ENCODE data around the gene BCL2A1.
"Not testable (repeated sequence)": the region's sequence is repeated elsewhere in the genome, so short reads cannot be mapped to it uniquely, and the experiment has no call there.

The BCL2A1 gene

GRCh38 chr15:79956354-79956939 is 14.5 kb downstream of the BCL2A1 start:
- DNase-seq, result no peak

GRCh38 chr15:79954661-79955060 is 16.3 kb downstream of the BCL2A1 start:
- DNase-seq, result no peak

DNA sequence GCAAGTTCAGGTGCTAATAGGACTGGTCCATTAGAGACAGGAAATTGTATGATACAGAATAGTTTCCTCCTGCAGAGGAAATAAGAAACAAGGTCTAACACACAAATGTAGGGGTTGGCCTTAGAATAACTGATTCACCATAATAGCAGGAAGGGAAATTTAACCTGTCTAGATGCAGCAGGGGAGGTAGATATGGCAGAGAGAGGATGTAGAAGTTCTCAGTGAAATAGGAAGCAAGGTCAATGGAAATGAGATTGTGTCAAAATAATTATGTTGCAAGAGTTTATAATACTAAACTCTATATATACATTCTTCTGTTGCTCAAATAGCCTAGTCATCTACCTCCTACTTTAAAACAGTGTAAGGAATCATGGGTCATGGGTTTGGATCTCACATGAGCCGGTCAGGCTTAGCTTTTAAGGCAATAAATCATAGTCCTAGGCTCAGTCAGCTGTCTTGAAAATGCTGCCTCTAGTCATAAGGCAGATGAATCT is 17.0 kb downstream of the BCL2A1 start:
- DNase-seq, result no peak

DNA sequence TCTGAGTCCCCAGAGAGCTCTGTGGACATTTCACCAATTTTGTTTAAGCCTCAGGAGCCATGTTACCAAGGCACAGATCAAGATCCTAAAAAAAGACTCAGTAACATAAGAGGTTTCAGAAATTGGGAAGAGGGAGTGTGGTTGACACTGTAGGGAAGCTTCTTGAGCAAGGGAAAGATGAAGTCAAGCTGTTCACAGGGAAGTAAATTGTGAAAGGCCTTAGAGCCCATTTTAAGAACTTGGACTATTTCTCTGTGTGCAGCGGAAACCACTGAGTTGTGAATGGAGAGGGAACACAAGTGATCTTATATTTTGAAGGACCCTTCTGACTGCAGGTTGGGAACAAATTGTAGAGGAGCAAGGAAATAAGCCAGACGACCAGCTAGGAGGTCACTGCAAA is 18.7 kb downstream of the BCL2A1 start:
- DNase-seq, result no peak

GRCh38 chr15:79950247-79950646 is 20.7 kb downstream of the BCL2A1 start:
- DNase-seq, result no peak

DNA sequence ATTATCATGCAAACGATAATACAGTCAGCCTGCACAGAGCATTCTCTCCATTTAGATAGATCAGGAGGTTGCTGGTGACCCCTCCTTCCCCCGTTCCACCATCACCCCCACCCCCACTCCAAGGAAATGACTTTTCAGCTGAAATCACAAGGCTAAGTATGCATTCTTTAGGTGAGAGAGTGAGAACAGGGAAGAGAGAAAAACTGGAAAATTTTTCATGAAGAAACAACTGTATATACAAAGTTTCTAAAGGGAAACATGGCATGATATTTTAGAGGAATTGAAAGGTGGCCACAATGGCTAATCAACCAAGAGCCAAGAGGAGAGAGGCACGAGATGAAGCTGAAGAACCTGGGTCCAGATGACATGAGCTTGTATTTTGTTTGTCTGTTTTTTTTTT is 22.2 kb downstream of the BCL2A1 start:
- no peak for DNase-seq

- no peak for DNase-seq
Measured at GRCh38 chr15:79948095-79948695, 22.8 kb downstream of the BCL2A1 start.

DNA sequence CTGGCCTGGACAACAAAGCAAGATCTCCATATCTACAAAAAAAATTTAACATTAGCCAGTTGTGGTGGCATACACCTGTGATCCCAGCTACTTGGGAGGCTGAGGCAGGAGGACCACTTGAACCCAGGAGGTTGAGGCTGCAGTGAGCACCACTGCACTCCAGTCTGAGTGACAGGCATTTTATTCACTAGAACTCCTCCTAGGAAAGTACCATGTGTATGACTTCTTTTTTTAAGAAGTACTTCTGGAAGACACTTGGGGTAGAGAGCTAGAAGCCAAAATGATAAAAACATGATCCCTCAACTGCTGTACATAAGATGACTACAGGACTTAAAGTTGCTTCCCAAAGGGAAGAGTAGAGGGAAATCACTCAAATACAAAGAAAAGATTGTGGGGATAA is 24.0 kb downstream of the BCL2A1 start:
- DNase-seq, result no peak

DNA sequence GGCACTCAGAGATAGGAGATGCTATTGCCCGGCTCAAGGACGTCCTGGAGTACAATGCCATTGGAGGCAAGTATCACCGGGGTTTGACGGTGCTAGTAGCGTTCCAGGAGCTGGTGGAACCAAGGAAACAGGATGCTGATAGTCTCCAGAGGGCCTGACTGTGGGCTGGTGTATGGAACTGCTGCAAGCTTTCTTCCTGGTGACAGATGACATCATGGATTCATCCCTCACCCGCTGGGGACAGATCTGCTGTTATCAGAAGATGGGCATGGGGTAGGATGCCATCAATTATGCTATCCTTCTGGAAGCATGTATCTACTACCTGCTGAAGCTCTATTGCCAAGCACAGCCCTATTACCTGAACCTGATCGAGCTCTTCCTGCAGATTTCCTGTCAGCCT is 26.4 kb downstream of the BCL2A1 start:
- DNase-seq, result no peak

GRCh38 chr15:79943820-79944219 is 27.2 kb downstream of the BCL2A1 start:
- DNase-seq, result no peak

GRCh38 chr15:79942741-79943481 is 28.1 kb downstream of the BCL2A1 start:
- DNase-seq, result no peak

DNA sequence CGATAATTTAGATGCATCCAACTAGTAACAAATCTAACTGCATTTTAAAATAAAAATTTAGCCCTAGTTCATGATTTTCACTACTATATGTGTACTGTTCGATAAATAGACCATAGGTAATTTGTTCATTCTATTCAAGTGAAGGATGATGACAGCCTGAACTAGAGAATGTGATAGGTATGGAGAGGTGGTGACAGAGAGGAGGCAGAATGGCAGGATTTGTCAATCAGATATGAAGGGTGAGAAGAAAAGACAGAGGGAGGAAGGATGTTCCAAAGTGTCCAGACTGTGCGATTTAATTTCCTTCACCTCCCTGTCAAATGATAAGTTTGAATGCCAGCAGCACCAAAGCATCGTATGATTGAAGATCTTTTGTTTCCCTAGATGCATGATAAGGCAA is 31.6 kb downstream of the BCL2A1 start:
- DNase-seq, result no peak

DNA sequence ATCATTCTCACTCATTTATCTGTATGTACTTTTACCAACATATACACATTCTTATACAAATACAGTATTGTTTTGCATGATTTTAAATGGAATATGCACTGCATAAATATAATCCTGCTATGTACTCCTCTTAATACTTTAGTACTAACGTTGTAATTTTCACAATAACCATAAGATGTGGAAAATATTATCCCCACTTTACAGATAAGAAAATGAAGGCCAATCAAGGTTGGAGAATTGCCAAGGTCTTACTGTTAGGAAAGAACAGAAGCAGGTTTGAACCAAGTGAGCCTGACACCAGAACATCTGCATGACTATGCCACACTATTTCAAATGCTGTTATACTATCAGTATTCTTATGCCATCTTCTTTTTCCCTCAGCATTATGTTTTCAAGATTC is 32.9 kb downstream of the BCL2A1 start:
- no peak for DNase-seq

DNA sequence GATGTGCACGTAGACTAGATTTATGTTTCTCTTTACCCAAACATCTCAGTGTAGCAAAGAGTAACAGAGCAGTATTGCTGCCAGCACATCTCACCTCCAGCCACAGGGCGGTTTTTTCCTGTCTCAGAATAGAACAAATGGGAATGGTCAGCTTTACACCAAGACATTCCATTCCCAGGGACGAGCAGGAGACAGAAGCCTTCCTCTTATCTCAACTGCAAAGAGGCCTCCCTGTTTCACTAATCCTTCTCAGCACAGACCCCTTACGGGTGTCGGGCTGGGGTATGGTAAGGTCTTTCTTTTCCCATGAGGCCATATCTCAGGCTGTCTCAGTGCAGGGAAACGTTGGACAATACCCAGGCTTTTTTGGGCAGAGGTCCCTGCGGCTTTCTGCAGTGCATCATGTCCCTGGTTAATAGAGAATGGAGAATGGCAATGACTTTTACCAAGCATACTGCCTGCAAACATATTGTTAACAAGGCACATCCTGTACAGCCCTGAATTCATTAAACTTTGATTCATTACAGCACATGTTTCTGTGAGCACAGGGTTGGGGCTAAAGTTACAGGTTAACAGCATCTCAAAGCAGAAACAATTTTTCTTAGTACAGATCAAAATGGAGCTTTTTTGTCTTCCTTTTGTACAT is 35.3 kb downstream of the BCL2A1 start:
- not testable (repeated sequence) for DNase-seq

DNA sequence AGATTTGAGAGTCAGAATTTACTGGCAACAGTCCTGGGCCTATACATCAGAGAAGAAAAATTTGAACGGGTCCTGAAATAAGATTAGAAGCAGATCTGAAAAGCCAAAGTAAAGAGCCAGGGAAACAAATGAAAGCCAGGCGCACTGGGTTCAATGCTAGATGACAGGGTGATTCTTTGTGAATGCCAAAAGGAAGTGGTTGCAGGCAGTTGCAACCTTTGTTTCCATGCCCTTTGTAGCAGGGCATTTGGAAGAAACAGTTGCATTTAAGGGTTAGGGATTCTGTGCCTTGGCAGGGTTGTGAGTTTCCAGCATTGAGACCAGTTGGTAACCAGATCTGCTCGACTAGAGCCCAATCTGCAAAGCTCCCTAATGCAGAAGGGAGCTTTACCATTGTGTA is 37.8 kb downstream of the BCL2A1 start:
- no peak for DNase-seq

DNA sequence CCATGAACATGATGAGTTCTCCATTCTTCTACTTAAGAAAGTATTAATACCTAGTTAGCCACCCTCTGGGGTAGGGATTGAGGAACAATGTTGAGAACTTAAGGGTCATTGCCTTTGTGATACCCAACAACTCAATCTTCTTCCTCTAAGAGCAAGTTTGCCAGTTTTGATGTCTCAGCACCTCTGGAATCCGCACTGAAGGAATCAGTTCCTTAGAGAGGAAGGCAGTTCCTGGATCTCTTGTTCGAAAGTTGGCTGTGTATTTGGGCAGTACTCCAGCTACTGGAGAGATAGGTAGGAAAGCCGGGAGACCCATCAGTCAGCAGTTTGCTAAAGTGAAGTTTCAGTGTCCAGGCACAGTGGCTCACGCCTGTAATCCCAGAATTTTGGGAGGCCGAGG is 38.5 kb downstream of the BCL2A1 start:
- DNase-seq, result no peak

GRCh38 chr15:79930516-79930915 is 40.5 kb downstream of the BCL2A1 start:
- DNase-seq, result no peak

DNA sequence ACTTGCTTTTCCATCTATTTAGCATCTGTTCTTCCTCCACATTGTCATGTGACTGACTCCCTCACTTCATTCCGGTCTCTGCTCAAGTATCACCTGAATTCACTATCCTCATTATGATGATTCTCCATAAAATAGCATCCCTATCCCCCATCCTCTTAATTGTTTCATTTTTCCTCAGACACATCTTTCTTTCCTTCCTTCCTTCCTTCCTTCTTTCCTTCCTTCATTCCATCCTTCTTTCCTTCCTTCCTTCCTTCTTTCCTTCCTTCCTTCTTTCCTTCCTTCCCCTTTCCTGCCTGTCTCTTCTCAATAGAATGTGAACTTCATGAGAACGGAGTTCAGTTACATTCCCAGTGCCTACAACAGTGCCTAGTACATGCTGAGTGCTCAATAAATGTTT is 41.6 kb downstream of the BCL2A1 start:
- DNase-seq, result no peak

DNA sequence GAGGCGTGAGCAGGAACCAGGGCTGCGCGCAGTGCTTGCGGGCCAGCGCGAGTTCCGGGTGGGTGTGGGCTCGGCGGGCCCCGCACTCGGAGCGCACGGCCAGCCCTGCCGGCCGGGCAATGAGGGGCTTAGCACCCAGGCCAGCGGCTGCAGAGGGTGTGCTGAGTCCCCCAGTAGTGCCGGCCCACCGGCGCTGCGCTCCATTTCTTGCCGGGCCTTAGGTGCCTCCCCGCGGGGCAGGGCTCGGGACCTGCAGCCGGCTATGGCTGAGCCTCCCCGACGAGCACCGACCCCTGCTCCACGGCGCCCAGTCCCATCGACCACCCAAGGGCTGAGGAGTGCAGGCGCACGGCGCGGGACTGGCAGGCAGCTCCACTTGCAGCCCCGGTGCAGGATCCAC is 44.9 kb downstream of the BCL2A1 start:
- DNase-seq, result not testable (repeated sequence)

- no peak for DNase-seq
Measured at GRCh38 chr15:79924379-79924778, 46.6 kb downstream of the BCL2A1 start.

GRCh38 chr15:79923515-79924169 is 47.4 kb downstream of the BCL2A1 start:
- peak; percentile 99 for DNase-seq

DNA sequence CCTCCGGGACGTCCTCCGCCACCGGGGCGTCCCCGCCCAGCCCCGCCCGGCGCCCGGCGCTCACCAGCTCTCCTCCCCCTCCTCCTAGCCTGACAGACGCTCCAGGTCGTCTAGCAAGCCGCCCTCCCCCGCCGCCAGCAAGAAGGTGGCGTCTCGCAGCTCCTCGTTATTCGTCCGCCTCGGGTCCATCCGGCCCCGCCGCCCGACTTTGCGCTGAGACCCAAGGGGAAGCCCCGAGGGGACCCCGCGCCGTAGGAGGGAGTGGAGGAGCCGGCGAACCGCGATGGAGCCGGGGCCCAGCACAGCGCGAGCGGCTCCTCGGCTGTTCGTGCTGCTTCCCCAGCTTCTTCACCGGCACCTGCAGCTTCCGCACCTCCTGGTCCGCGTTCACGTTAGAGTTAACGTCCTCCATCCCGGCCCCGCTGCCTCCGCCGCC is 47.9 kb downstream of the BCL2A1 start:
- peak; percentile 69 for DNase-seq

DNA sequence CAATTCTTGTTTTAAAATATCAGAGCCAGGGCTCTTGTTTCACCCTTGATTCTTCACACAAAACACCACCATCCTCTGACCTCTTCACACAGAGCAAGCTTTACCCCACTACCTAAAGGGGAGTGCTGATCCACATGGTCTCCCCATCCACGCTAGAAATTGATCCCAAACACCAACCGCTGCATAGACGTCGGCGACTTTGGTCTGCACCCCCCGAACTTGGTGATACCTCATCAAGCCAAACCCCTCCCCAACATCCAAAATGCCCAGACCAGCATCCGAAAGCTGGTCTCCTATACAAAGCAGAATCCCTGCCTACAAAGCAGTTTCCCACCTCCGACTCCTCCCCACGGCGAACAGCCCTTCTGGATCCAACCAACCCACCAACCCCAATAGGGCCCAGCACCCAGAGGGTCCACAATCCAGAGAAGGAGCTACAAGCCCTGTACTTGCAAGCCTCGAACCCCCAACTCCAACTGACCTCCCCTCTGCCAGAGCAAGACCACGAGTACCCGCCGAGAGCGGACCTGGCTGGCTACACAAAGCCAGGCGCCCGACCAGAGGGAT is 48.4 kb downstream of the BCL2A1 start:
- no peak for DNase-seq
